H9 (cell line): Measurements from ENCODE around the gene SV2A. TPM values are rescaled to one million over a fixed set of nuclear protein-coding genes. Genes with fewer than 3 reads are reported as not detected.

Experiments used
- DNase-seq: peaks from one replicate; pipeline ENCODE4 v3.0.0-alpha.2; 2017
- H2AFZ ChIP-seq: one replicate; pipeline ENCODE4 v1.6.1; 2013; ENCODE audit warnings: mild to moderate bottlenecking, low read length, control low read depth, moderate library complexity
- H2AK5ac ChIP-seq: 2 replicates; pipeline ENCODE4 v1.6.1; 2013; ENCODE audit warnings: low read length, control low read depth, mixed read lengths; ENCODE audit not compliant: insufficient read length
- H2BK120ac ChIP-seq: one replicate; pipeline ENCODE4 v1.6.1; 2013; ENCODE audit warnings: low read depth, mild to moderate bottlenecking, low read length, control low read depth, inconsistent platforms; ENCODE audit not compliant: poor library complexity, severe bottlenecking
- H2BK12ac ChIP-seq: 2 replicates; pipeline ENCODE4 v1.6.1; 2013; ENCODE audit warnings: low read length, control low read depth, mixed read lengths, low read depth; ENCODE audit not compliant: insufficient read length
- H2BK15ac ChIP-seq: 2 replicates; pipeline ENCODE4 v1.6.1; 2013; ENCODE audit warnings: low read depth, low read length, control low read depth
- H2BK20ac ChIP-seq: one replicate; pipeline ENCODE4 v1.6.1; 2013; ENCODE audit warnings: low read depth, mild to moderate bottlenecking, low read length, control low read depth, inconsistent platforms; ENCODE audit not compliant: poor library complexity, severe bottlenecking
- H2BK5ac ChIP-seq: 2 replicates; pipeline ENCODE4 v1.6.1; 2013; ENCODE audit warnings: low read length, control low read depth, mixed read lengths; ENCODE audit not compliant: insufficient read length
- H3K14ac ChIP-seq: 2 replicates; pipeline ENCODE4 v1.6.1; 2013; ENCODE audit warnings: low read length, control low read depth; ENCODE audit not compliant: insufficient read depth
- H3K18ac ChIP-seq: 2 replicates; pipeline ENCODE4 v1.6.1; 2013; ENCODE audit warnings: low read depth, mild to moderate bottlenecking, mixed read lengths, low read length, control low read depth; ENCODE audit not compliant: insufficient read length
- H3K23ac ChIP-seq: 2 replicates; pipeline ENCODE4 v1.6.1; 2013; ENCODE audit warnings: low read length, control low read depth, mixed read lengths, low read depth; ENCODE audit not compliant: insufficient read length
- H3K23me2 ChIP-seq: 2 replicates; pipeline ENCODE4 v1.6.1; 2013; ENCODE audit warnings: low read depth, mild to moderate bottlenecking, mixed read lengths, low read length, control low read depth; ENCODE audit not compliant: insufficient read length, poor library complexity, severe bottlenecking
- H3K27ac ChIP-seq: 2 replicates; pipeline ENCODE4 v1.5.1; 2013; ENCODE audit warnings: low read length, control low read depth, mixed read lengths, low read depth; ENCODE audit not compliant: insufficient read length
- H3K27me3 ChIP-seq: 2 replicates; pipeline ENCODE4 v1.6.1; 2013; ENCODE audit warnings: low read length, control low read depth, inconsistent platforms; ENCODE audit not compliant: insufficient read depth
- H3K4ac ChIP-seq: 2 replicates; pipeline ENCODE4 v1.6.1; 2013; ENCODE audit warnings: low read depth, mild to moderate bottlenecking, control low read depth, inconsistent platforms, low read length, moderate library complexity
- H3K4me1 ChIP-seq: 2 replicates; pipeline ENCODE4 v1.6.1; 2013; ENCODE audit warnings: low read length, control low read depth, inconsistent platforms; ENCODE audit not compliant: insufficient read depth
- H3K4me2 ChIP-seq: 2 replicates; pipeline ENCODE4 v1.6.1; 2013; ENCODE audit warnings: low read length, control low read depth, mixed read lengths; ENCODE audit not compliant: insufficient read length, insufficient read depth
- H3K56ac ChIP-seq: 2 replicates; pipeline ENCODE4 v1.6.1; 2013; ENCODE audit warnings: low read depth, mild to moderate bottlenecking, mixed read lengths, low read length, control low read depth; ENCODE audit not compliant: insufficient read length
- H3K79me1 ChIP-seq: 2 replicates; pipeline ENCODE4 v1.6.1; 2013; ENCODE audit warnings: low read depth, mild to moderate bottlenecking, moderate library complexity, low read length, control low read depth, inconsistent platforms; ENCODE audit not compliant: insufficient read depth, poor library complexity, severe bottlenecking
- H3K79me2 ChIP-seq: 2 replicates; pipeline ENCODE4 v1.6.1; 2013; ENCODE audit warnings: low read length, control low read depth, inconsistent platforms; ENCODE audit not compliant: insufficient read depth
- H3K9ac ChIP-seq: 2 replicates; pipeline ENCODE4 v1.6.1; 2013; ENCODE audit warnings: low read length, control low read depth, mixed read lengths; ENCODE audit not compliant: insufficient read length; ENCODE audit errors: extremely low read depth
- H3K9me3 ChIP-seq: one replicate; pipeline ENCODE4 v1.6.1; 2013; ENCODE audit warnings: low read depth, low read length, inconsistent platforms; ENCODE audit not compliant: control insufficient read depth
- H3T11ph ChIP-seq: one replicate; pipeline ENCODE4 v1.6.1; 2013; ENCODE audit warnings: mild to moderate bottlenecking, low read length, control low read depth, inconsistent platforms
- H4K20me1 ChIP-seq: one replicate; pipeline ENCODE4 v1.6.1; 2013; ENCODE audit not compliant: control insufficient read depth, insufficient read length, insufficient read depth
- H4K5ac ChIP-seq: 2 replicates; pipeline ENCODE4 v1.6.1; 2013; ENCODE audit warnings: low read depth, mild to moderate bottlenecking, mixed read lengths, low read length, control low read depth; ENCODE audit not compliant: insufficient read length
- H4K8ac ChIP-seq: replicated peaks from 2 replicates; pipeline ENCODE4 v1.6.1; 2013; ENCODE audit warnings: low read length, control low read depth, mixed read lengths, low read depth; ENCODE audit not compliant: insufficient read length
- H4K91ac ChIP-seq: 2 replicates; pipeline ENCODE4 v1.6.1; 2013; ENCODE audit warnings: low read depth, mild to moderate bottlenecking, moderate library complexity, mixed read lengths, low read length, control low read depth; ENCODE audit not compliant: insufficient read length
- H3K27ac Mint-ChIP-seq, 3 experiments: 2 replicates in 2 of 3; 3 replicates in 1 of 3; pipeline ENCODE4 v1.8.0; 2020 to 2021; ENCODE audit warnings: mixed read lengths in 3 of 3, mild to moderate bottlenecking in 1 of 3, moderate library complexity in 1 of 3
- H3K27me3 Mint-ChIP-seq: 2 replicates; pipeline ENCODE4 v1.8.0; 2021; ENCODE audit warnings: low read depth, mild to moderate bottlenecking, moderate library complexity, mixed read lengths
- H3K36me3 Mint-ChIP-seq, 3 experiments: 2 replicates in 2 of 3; 3 replicates in 1 of 3; pipeline ENCODE4 v1.8.0; 2020 to 2021; ENCODE audit warnings: low read depth in 3 of 3, mixed read lengths in 3 of 3; ENCODE audit not compliant: insufficient read depth in 1 of 3
- H3K4me1 Mint-ChIP-seq, 2 experiments: 2 replicates each; pipeline ENCODE4 v1.8.0; 2020; ENCODE audit warnings: mixed read lengths in 2 of 2
- H3K4me3 Mint-ChIP-seq, 2 experiments: 2 replicates in 1 of 2; 3 replicates in 1 of 2; pipeline ENCODE4 v1.8.0; 2020 to 2021; ENCODE audit warnings: mild to moderate bottlenecking in 2 of 2, mixed read lengths in 2 of 2, moderate library complexity in 1 of 2
- H3K9me3 Mint-ChIP-seq, 2 experiments: 2 replicates in 1 of 2; 3 replicates in 1 of 2; pipeline ENCODE4 v1.8.0; 2020; ENCODE audit warnings: mild to moderate bottlenecking in 2 of 2, mixed read lengths in 2 of 2, moderate library complexity in 1 of 2
- WGBS: extraction: QIAGEN DNeasy Blood & Tissue Kit; methylation state at CpG from one replicate; pipeline ENCODE4 v1.1.7; 2013; ENCODE audit warnings: missing lambda C conversion rate, low lambda C conversion rate, mixed read lengths; ENCODE audit not compliant: insufficient read length; ENCODE audit errors: extremely low coverage; 5-methylcytosine and 5-hydroxymethylcytosine counted together
- total RNA-seq: library from RNA; stranded (reverse); gene quantifications from 2 replicates; pipeline ENCODE4 v1.2.1, GENCODE V29; 2021
- TF ChIP-seq, protein P1 (sequence below): fragments of 200-600 bp; sonication (generic); conservative IDR thresholded peaks from 3 replicates; pipeline ENCODE4 v1.8.0; 2021; ENCODE audit warnings: antibody characterized with exemption, mild to moderate bottlenecking

The SV2A gene
- total RNA-seq, 1 experiment from 2014 or later: 42.4 TPM

- no peak overlapping the region for H2BK20ac ChIP-seq
- peak overlapping the region; percentile 13 for H3K27ac ChIP-seq
- H3K4me2 ChIP-seq: peak overlapping the region; percentile 80
- no peak overlapping the region for H4K5ac ChIP-seq
- no peaks in the 10 kb centered on the region for H3K27me3 ChIP-seq
- no peaks in the 10 kb centered on the region for H3K9me3 Mint-ChIP-seq
- no peak overlapping the region for H3K18ac ChIP-seq
- no peaks in the 10 kb centered on the region for H3K27me3 Mint-ChIP-seq
- H3K14ac ChIP-seq: no peak overlapping the region
- H4K91ac ChIP-seq: no peak overlapping the region
- peak overlapping the region; percentile 70 to 76 for H3K4me3 Mint-ChIP-seq
- H3K4me1 ChIP-seq: peaks cover 20% of the 10 kb centered on the region; the same call in 1 of the 2 replicates
- H3K56ac ChIP-seq: no peak overlapping the region
- no peaks in the 10 kb centered on the region for H3K79me2 ChIP-seq
- H4K8ac ChIP-seq: no peak overlapping the region
- H2AFZ ChIP-seq: peak overlapping the region; percentile 2
- H3K23ac ChIP-seq: no peak overlapping the region
- H3K9ac ChIP-seq: peak overlapping the region; percentile 41
- no peaks in the 10 kb centered on the region for H3K9me3 ChIP-seq
- peaks cover 14% of the 10 kb centered on the region for H3K23me2 ChIP-seq
- TF ChIP-seq, protein P1, sequence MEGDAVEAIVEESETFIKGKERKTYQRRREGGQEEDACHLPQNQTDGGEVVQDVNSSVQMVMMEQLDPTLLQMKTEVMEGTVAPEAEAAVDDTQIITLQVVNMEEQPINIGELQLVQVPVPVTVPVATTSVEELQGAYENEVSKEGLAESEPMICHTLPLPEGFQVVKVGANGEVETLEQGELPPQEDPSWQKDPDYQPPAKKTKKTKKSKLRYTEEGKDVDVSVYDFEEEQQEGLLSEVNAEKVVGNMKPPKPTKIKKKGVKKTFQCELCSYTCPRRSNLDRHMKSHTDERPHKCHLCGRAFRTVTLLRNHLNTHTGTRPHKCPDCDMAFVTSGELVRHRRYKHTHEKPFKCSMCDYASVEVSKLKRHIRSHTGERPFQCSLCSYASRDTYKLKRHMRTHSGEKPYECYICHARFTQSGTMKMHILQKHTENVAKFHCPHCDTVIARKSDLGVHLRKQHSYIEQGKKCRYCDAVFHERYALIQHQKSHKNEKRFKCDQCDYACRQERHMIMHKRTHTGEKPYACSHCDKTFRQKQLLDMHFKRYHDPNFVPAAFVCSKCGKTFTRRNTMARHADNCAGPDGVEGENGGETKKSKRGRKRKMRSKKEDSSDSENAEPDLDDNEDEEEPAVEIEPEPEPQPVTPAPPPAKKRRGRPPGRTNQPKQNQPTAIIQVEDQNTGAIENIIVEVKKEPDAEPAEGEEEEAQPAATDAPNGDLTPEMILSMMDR: no peak
- H4K20me1 ChIP-seq: no peaks in the 10 kb centered on the region
- H2BK15ac ChIP-seq: no peak overlapping the region
- peak overlapping the region; percentile 25 to 72 (median 66); a peak in 3 of 7 replicates for H3K27ac Mint-ChIP-seq
- WGBS: no CpG with 5 or more reads among the region's 8 CpGs
- no peak overlapping the region for H2AK5ac ChIP-seq
- peak; percentile 72 for DNase-seq
- no peak overlapping the region for H2BK5ac ChIP-seq
- no peaks in the 10 kb centered on the region for H3K79me1 ChIP-seq
- peaks cover 47 to 54% of the 10 kb centered on the region in 2 experiments for H3K4me1 Mint-ChIP-seq
- no peak overlapping the region for H2BK12ac ChIP-seq
- H3T11ph ChIP-seq: no peak overlapping the region
- H2BK120ac ChIP-seq: no peak overlapping the region
- no peak overlapping the region for H3K4ac ChIP-seq
- H3K36me3 Mint-ChIP-seq: no peaks in the 10 kb centered on the region; a peak in 2 of 7 replicates
Measured at GRCh38 chr1:149936992-149937705, 19.5 kb upstream of the SV2A start.
